B cell (primary cell): ENCODE results near the gene NEK3. TPM values are rescaled to one million over a fixed set of nuclear protein-coding genes. Genes with fewer than 3 reads are reported as not detected.
"Not testable (repeated sequence)": the region's sequence is repeated elsewhere in the genome, so short reads cannot be mapped to it uniquely, and the experiment has no call there.

Source experiments
- ATAC-seq: fragments of 200-7000 bp; cut with Tn5 transposase; one replicate; pipeline ENCODE4 v1.10.0; 2021; ENCODE audit warnings: low read depth, mild to moderate bottlenecking, moderate number of reproducible peaks, moderate library complexity
- CTCF ChIA-PET: fragments of 350-600 bp; sonication (Branson Sonifier 250); formaldehyde crosslinking; loops from one replicate; lab custom pipeline; 2021; ENCODE audit warnings: antibody characterized with exemption, inconsistent platforms; lab: Charles Lee
- POLR2A ChIA-PET: fragments of 350-600 bp; sonication (Branson Sonifier 250); formaldehyde crosslinking; loops from one replicate; lab custom pipeline; 2021; ENCODE audit warnings: antibody characterized with exemption; lab: Charles Lee
- DNase-seq: peaks from one replicate; pipeline ENCODE4 v3.0.0; 2013
- H2AFZ ChIP-seq: 2 replicates; pipeline ENCODE4 v1.6.1; 2012; ENCODE audit warnings: mild to moderate bottlenecking, low read depth, low read length; ENCODE audit not compliant: insufficient read depth, poor library complexity, severe bottlenecking
- H3K27ac ChIP-seq, 2 donors: 1 replicate in 1 of 2; 2 replicates in 1 of 2; pipeline ENCODE4 v1.5.1; 2012 to 2013; ENCODE audit warnings: low read length in 2 of 2, mild to moderate bottlenecking in 2 of 2, moderate library complexity in 1 of 2
- H3K27me3 ChIP-seq, 4 experiments: fragments of 200-600 bp in 1 of 4; sonication (generic) in 1 of 4; replicated peaks in 1 of 4; 1 replicate in 2 of 4; 2 replicates in 2 of 4; pipeline versions ENCODE4 v1.6.1 to v1.7.0; 2013 to 2016; ENCODE audit warnings: low read length in 3 of 4, mild to moderate bottlenecking in 2 of 4, mixed read lengths in 1 of 4, moderate library complexity in 1 of 4; ENCODE audit not compliant: insufficient read depth in 4 of 4, control insufficient read depth in 3 of 4; ENCODE audit errors: control extremely low read depth in 1 of 4
- H3K36me3 ChIP-seq, 2 experiments: replicated peaks in 1 of 2; 1 replicate in 1 of 2; 2 replicates in 1 of 2; pipeline versions ENCODE4 v1.6.1 to v1.7.1; 2013; ENCODE audit warnings: low read length in 1 of 2; ENCODE audit not compliant: insufficient read depth in 2 of 2, control insufficient read depth in 1 of 2; ENCODE audit errors: control extremely low read depth in 1 of 2, extremely low read depth in 1 of 2
- H3K4me1 ChIP-seq, 2 donors: fragments of 200-600 bp in 1 of 2; sonication (generic) in 1 of 2; 1 replicate in 1 of 2; 2 replicates in 1 of 2; pipeline versions ENCODE4 v1.5.1 to v1.6.1; 2013 to 2017; ENCODE audit warnings: low read length in 2 of 2; ENCODE audit not compliant: control insufficient read depth in 2 of 2, insufficient read depth in 2 of 2
- H3K4me2 ChIP-seq: replicated peaks from 2 replicates; pipeline ENCODE3; 2012; ENCODE audit warnings: mild to moderate bottlenecking, low read depth, low read length; ENCODE audit not compliant: poor library complexity, severe bottlenecking
- H3K4me3 ChIP-seq, 5 experiments: fragments of 200-600 bp in 1 of 5; sonication (generic) in 1 of 5; 1 replicate in 3 of 5; 2 replicates in 2 of 5; pipeline versions ENCODE4 v1.5.1 to v1.7.0; 2011 to 2016; ENCODE audit warnings: low read length in 4 of 5, mild to moderate bottlenecking in 4 of 5, low read depth in 2 of 5, control low read depth in 1 of 5, moderate library complexity in 1 of 5; ENCODE audit not compliant: insufficient read depth in 1 of 5; ENCODE audit errors: control extremely low read depth in 1 of 5, extremely low read depth in 1 of 5
- H3K79me2 ChIP-seq: fragments of 200-600 bp; sonication (generic); one replicate; pipeline ENCODE4 v1.6.0; 2016; ENCODE audit warnings: low read length; ENCODE audit not compliant: control insufficient read depth, insufficient read depth
- H3K9ac ChIP-seq: fragments of 200-600 bp; sonication (generic); 2 replicates; pipeline ENCODE4 v1.6.1; 2017; ENCODE audit warnings: mild to moderate bottlenecking, low read length, moderate library complexity
- H3K9me3 ChIP-seq, 3 donors: one replicate each; pipeline versions ENCODE4 v1.6.1 to v1.7.1; 2013; ENCODE audit warnings: low read length in 2 of 3; ENCODE audit not compliant: control insufficient read depth in 2 of 3, insufficient read depth in 1 of 3; ENCODE audit errors: control extremely low read depth in 1 of 3
- H4K20me1 ChIP-seq: 2 replicates; pipeline ENCODE4 v1.6.0; 2012; ENCODE audit warnings: mild to moderate bottlenecking, low read length; ENCODE audit not compliant: insufficient read depth, control insufficient read depth, poor library complexity, severe bottlenecking
- H3K27ac Mint-ChIP-seq: one replicate; pipeline ENCODE4 v1.8.0; 2021; ENCODE audit warnings: mixed read lengths
- H3K27me3 Mint-ChIP-seq: one replicate; pipeline ENCODE4 v1.8.0; 2021; ENCODE audit warnings: mixed read lengths
- H3K4me1 Mint-ChIP-seq: one replicate; pipeline ENCODE4 v1.8.0; 2021; ENCODE audit warnings: mixed read lengths
- H3K4me3 Mint-ChIP-seq: one replicate; pipeline ENCODE4 v1.8.0; 2021; ENCODE audit warnings: mixed read lengths
- H3K9me3 Mint-ChIP-seq: one replicate; pipeline ENCODE4 v1.8.0; 2022; ENCODE audit warnings: mixed read lengths; ENCODE audit not compliant: insufficient read depth
- CTCF ChIP-seq: fragments of 200-600 bp; IDR thresholded peaks from one replicate; pipeline ENCODE4 v1.8.0; 2022; ENCODE audit warnings: antibody characterized with exemption, mild to moderate bottlenecking
- EZH2 ChIP-seq: IDR thresholded peaks from 2 replicates; pipeline ENCODE4 v1.6.1; 2012; ENCODE audit warnings: borderline replicate concordance, low read depth, mild to moderate bottlenecking, moderate library complexity, low read length; ENCODE audit not compliant: insufficient read depth, poor library complexity, severe bottlenecking
- WGBS: methylation state at CpG from one replicate; pipeline ENCODE4 v1.1.5; 2013; ENCODE audit warnings: missing lambda C conversion rate; ENCODE audit not compliant: insufficient coverage; 5-methylcytosine and 5-hydroxymethylcytosine counted together
- intact Hi-C: fragments of 100-400 bp; cut with micrococcal nuclease; formaldehyde crosslinking; loops from one replicate; pipeline ENCODE4 v1.10.0; 2022
- polyA plus RNA-seq: library from polyadenylated mRNA; depleted of rRNA; stranded (reverse); fragments of >200 nt; gene quantifications from 2 replicates; pipeline ENCODE4 v1.2.3, GENCODE V29; 2012
- total RNA-seq, 2 donors: library from RNA; stranded (reverse); fragments of 120-200 nt in 1 of 2; gene quantifications; 1 replicate in 1 of 2; 2 replicates in 1 of 2; pipeline versions ENCODE4 v1.2.3 to v1.2.4, GENCODE V29; 2013 to 2022

The NEK3 gene
- total and polyA plus RNA-seq, 2 donors (not counting 1 experiment from before 2014, with no cell fraction given) = 6.0 to 12.6 TPM

- Mint-ChIP-seq H3K9me3 (no peaks in the 10 kb centered on the region), H3K4me3 (no peak overlapping the region), H3K27me3 (peaks cover 12% of the 10 kb centered on the region), H3K4me1 (no peaks in the 10 kb centered on the region), H3K27ac (no peak overlapping the region)
- no peak overlapping the region for H2AFZ ChIP-seq
- no CpG with 5 or more reads among the region's 2 CpGs for WGBS
- ATAC-seq = no peak
- ChIA-PET POLR2A (no interaction called here), CTCF (no interaction called here)
- H3K4me3 ChIP-seq = no peak overlapping the region
- H3K36me3 ChIP-seq = no peaks in the 10 kb centered on the region
- intact Hi-C loops = loop anchor here (10.0 kb wide), 1 partner anchor 47 kb away; no protein-coding TSS in a partner anchor
- no peaks in the 10 kb centered on the region for H3K9me3 ChIP-seq
- H3K79me2 ChIP-seq = no peaks in the 10 kb centered on the region
- no peaks in the 10 kb centered on the region for H3K4me1 ChIP-seq
- H3K27ac ChIP-seq = no peak overlapping the region
- no peaks in the 10 kb centered on the region for H4K20me1 ChIP-seq
- TF ChIP-seq EZH2 (no peak), CTCF (no peak)
- H3K27me3 ChIP-seq = no peaks in the 10 kb centered on the region
- no peak overlapping the region for H3K4me2 ChIP-seq
- DNase-seq = no peak
- H3K9ac ChIP-seq = no peak overlapping the region
Observed at GRCh38 chr13:52091473-52091872, 67.9 kb downstream of the NEK3 start.

GRCh38 chr13:52085421-52085820, 74.0 kb downstream of the NEK3 start:
- H3K36me3 ChIP-seq = no peaks in the 10 kb centered on the region
- no peak overlapping the region for H3K27ac ChIP-seq
- H2AFZ ChIP-seq = no peak overlapping the region
- H3K27me3 ChIP-seq = no peaks in the 10 kb centered on the region
- no peak for ATAC-seq
- no peak for DNase-seq
- Mint-ChIP-seq H3K27me3 (peaks cover 6% of the 10 kb centered on the region), H3K9me3 (no peaks in the 10 kb centered on the region), H3K4me3 (no peak overlapping the region), H3K4me1 (no peaks in the 10 kb centered on the region), H3K27ac (no peak overlapping the region)
- H3K79me2 ChIP-seq = no peaks in the 10 kb centered on the region
- ChIA-PET CTCF (interaction anchor here (1.7 kb wide), 1 partner anchor 42 kb away, joined by 4 read pairs; no protein-coding TSS in a partner anchor), POLR2A (no interaction called here)
- no peaks in the 10 kb centered on the region for H4K20me1 ChIP-seq
- intact Hi-C loops = no loop called here
- no peak overlapping the region for H3K9ac ChIP-seq
- H3K4me2 ChIP-seq = no peak overlapping the region
- no peaks in the 10 kb centered on the region for H3K4me1 ChIP-seq
- WGBS = 100% methylated on average over 1 of the region's 2 CpGs
- TF ChIP-seq EZH2 (no peak), CTCF (no peak)
- H3K4me3 ChIP-seq = no peak overlapping the region
- H3K9me3 ChIP-seq = no peaks in the 10 kb centered on the region

GRCh38 chr13:52084981-52085380, 74.4 kb downstream of the NEK3 start:
- H3K4me1 ChIP-seq, H3K79me2 ChIP-seq, H3K4me3 ChIP-seq, H3K4me1 Mint-ChIP-seq, H3K4me3 Mint-ChIP-seq, H3K27me3 Mint-ChIP-seq, H3K9me3 Mint-ChIP-seq, H3K36me3 ChIP-seq, H3K27ac Mint-ChIP-seq, H3K9ac ChIP-seq, H4K20me1 ChIP-seq, H3K4me2 ChIP-seq, H2AFZ ChIP-seq, H3K27ac ChIP-seq, H3K9me3 ChIP-seq, DNase-seq, ATAC-seq, H3K27me3 ChIP-seq, intact Hi-C loops, POLR2A ChIA-PET: not testable (repeated sequence)
- WGBS = no CpG with 5 or more reads among the region's 3 CpGs
- CTCF ChIA-PET = interaction anchor here (1.7 kb wide), 1 partner anchor 43 kb away, joined by 4 read pairs; no protein-coding TSS in a partner anchor
